Left kidney (tissue), 8 donors: Measurements from ENCODE around the gene PALM. TPM values are rescaled to one million over a fixed set of nuclear protein-coding genes. Genes with fewer than 3 reads are reported as not detected.
"Not testable (repeated sequence)": the region's sequence is repeated elsewhere in the genome, so short reads cannot be mapped to it uniquely, and the experiment has no call there.

Experiments
- DNase-seq: peaks from one replicate; pipeline ENCODE4 v3.0.0-alpha.2; 2013
- long read RNA-seq, 8 donors: transcript quantifications; one replicate each; lab custom pipeline, GENCODE V29; 2026
- polyA plus RNA-seq: library from polyadenylated mRNA; unstranded; fragments of 120-200 nt; gene quantifications from one replicate; pipeline ENCODE4 v1.2.1, GENCODE V29; 2013; ENCODE audit not compliant: insufficient read length

Gene PALM
- 73.4 TPM for polyA plus RNA-seq
- long read RNA-seq, donor 1, transcript PALM-202 (9 exons, 2,725 nt): minor isoform, 11 of 44 reads
- long read RNA-seq, donor 1, transcript PALM-201 (8 exons, 2,755 nt): major isoform, 13 of 44 reads
- long read RNA-seq, donor 1, transcript PALM-207 (3 exons, 2,137 nt): minor isoform, 5 of 44 reads
- long read RNA-seq, donor 1, partial matches to known transcripts: 6 of 44 reads
- long read RNA-seq, donor 1, other reads (novel, unspliced or antisense): 5 of 44 reads
- long read RNA-seq, donor 2, transcript PALM-201 (8 exons, 2,755 nt): major isoform, 13 of 23 reads
- long read RNA-seq, donor 2, transcript PALM-208 (4 exons, 2,272 nt): minor isoform, 6 of 23 reads
- long read RNA-seq, donor 2, partial matches to known transcripts: 0 of 23 reads
- long read RNA-seq, donor 2, other reads (novel, unspliced or antisense): 0 of 23 reads
- long read RNA-seq, donor 3, transcript PALM-201 (8 exons, 2,755 nt): major isoform, 9 of 20 reads
- long read RNA-seq, donor 3, partial matches to known transcripts: 0 of 20 reads
- long read RNA-seq, donor 3, other reads (novel, unspliced or antisense): 0 of 20 reads
- long read RNA-seq, donor 4: 0 reads
- long read RNA-seq, donor 5, transcript PALM-202 (9 exons, 2,725 nt): major isoform, 10 of 24 reads
- long read RNA-seq, donor 5, transcript PALM-201 (8 exons, 2,755 nt): major isoform, 10 of 24 reads
- long read RNA-seq, donor 5, partial matches to known transcripts: 0 of 24 reads
- long read RNA-seq, donor 5, other reads (novel, unspliced or antisense): 0 of 24 reads
- long read RNA-seq, donor 6, transcript PALM-201 (8 exons, 2,755 nt): major isoform, 14 of 51 reads
- long read RNA-seq, donor 6, transcript PALM-202 (9 exons, 2,725 nt): minor isoform, 5 of 51 reads
- long read RNA-seq, donor 6, partial matches to known transcripts: 24 of 51 reads
- long read RNA-seq, donor 6, other reads (novel, unspliced or antisense): 0 of 51 reads
- long read RNA-seq, donor 7, transcript PALM-201 (8 exons, 2,755 nt): major isoform, 17 of 84 reads
- long read RNA-seq, donor 7, transcript PALM-202 (9 exons, 2,725 nt): minor isoform, 5 of 84 reads
- long read RNA-seq, donor 7, partial matches to known transcripts: 52 of 84 reads
- long read RNA-seq, donor 7, other reads (novel, unspliced or antisense): 0 of 84 reads
- long read RNA-seq, donor 8, partial matches to known transcripts: 0 of 12 reads
- long read RNA-seq, donor 8, other reads (novel, unspliced or antisense): 0 of 12 reads

GRCh38 chr19:708154-709143, at the start of gene PALM:
TSS of gene PALM (plus strand) at chr19:708935. CDS start at chr19:709147, 212 bp downstream.
- no peak for DNase-seq

- DNase-seq: no peak
Measured at GRCh38 chr19:660793-661426, 47.8 kb upstream of the PALM start.

GRCh38 chr19:661427-662196, 47.1 kb upstream of the PALM start:
- DNase-seq: no peak

- DNase-seq: no peak
Measured at GRCh38 chr19:662207-662961, 46.4 kb upstream of the PALM start.

GRCh38 chr19:662962-663681, 45.6 kb upstream of the PALM start, which contains the start of gene RNF126:
TSS of gene RNF126 (minus strand) at chr19:663214. CDS start at chr19:663121, 93 bp downstream.
- peak; percentile 88 for DNase-seq

- no peak for DNase-seq
Measured at GRCh38 chr19:663682-664117, 45.0 kb upstream of the PALM start.

- DNase-seq: peak; percentile 80
Measured at GRCh38 chr19:664913-665443, 43.8 kb upstream of the PALM start.

- not testable (repeated sequence) for DNase-seq
Measured at GRCh38 chr19:666985-667573, 41.7 kb upstream of the PALM start.

- not testable (repeated sequence) for DNase-seq
Measured at GRCh38 chr19:668675-669434, 39.9 kb upstream of the PALM start.

GRCh38 chr19:670609-671075, 38.1 kb upstream of the PALM start:
- DNase-seq: no peak

- no peak for DNase-seq
Measured at GRCh38 chr19:674282-675151, 34.2 kb upstream of the PALM start.

GRCh38 chr19:676007-676338, 32.8 kb upstream of the PALM start:
- no peak for DNase-seq

- DNase-seq: peak; percentile 19
Measured at GRCh38 chr19:676339-677105, 32.2 kb upstream of the PALM start, which contains the start of gene FSTL3. TSS of gene FSTL3 (plus strand) at chr19:676392. CDS start at chr19:676424, 32 bp downstream.

- DNase-seq: peak; percentile 40
Measured at GRCh38 chr19:677201-677600, 31.5 kb upstream of the PALM start.
